ENCODE data around the gene TUBB6.

TUBB6 gene

GRCh38 chr18:12282442-12283039 lies 25.5 kb upstream of the TUBB6 start:
- TF ChIP-seq GATA2 (IDR thresholded peaks at IDR 0.05; ENCODE audit: low read depth, low read length) (no peak), GATA3 (IDR thresholded peaks at IDR 0.05; ENCODE audit: low read depth, low read length) (no peak)

GRCh38 chr18:12283256-12283655 lies 24.8 kb upstream of the TUBB6 start:
- TF ChIP-seq GATA3 (IDR thresholded peaks at IDR 0.05; ENCODE audit: low read depth, low read length), result no peak
- TF ChIP-seq GATA2 (IDR thresholded peaks at IDR 0.05; ENCODE audit: low read depth, low read length), result no peak

GRCh38 chr18:12283666-12284065 lies 24.4 kb upstream of the TUBB6 start:
- TF ChIP-seq GATA3 (IDR thresholded peaks at IDR 0.05; ENCODE audit: low read depth, low read length) (no peak), GATA2 (IDR thresholded peaks at IDR 0.05; ENCODE audit: low read depth, low read length) (peak; percentile 51)

GRCh38 chr18:12287131-12287681 lies 20.8 kb upstream of the TUBB6 start:
- no peak for TF ChIP-seq GATA3 (IDR thresholded peaks at IDR 0.05; ENCODE audit: low read depth, low read length)
- TF ChIP-seq GATA2 (IDR thresholded peaks at IDR 0.05; ENCODE audit: low read depth, low read length), result no peak

- TF ChIP-seq GATA2 (IDR thresholded peaks at IDR 0.05; ENCODE audit: low read depth, low read length), result no peak
- TF ChIP-seq GATA3 (IDR thresholded peaks at IDR 0.05; ENCODE audit: low read depth, low read length), result no peak
Measured at GRCh38 chr18:12287684-12288402, 20.2 kb upstream of the TUBB6 start.

GRCh38 chr18:12288403-12288755 lies 19.7 kb upstream of the TUBB6 start:
- TF ChIP-seq GATA3 (IDR thresholded peaks at IDR 0.05; ENCODE audit: low read depth, low read length) (no peak), GATA2 (IDR thresholded peaks at IDR 0.05; ENCODE audit: low read depth, low read length) (no peak)

- TF ChIP-seq GATA2 (IDR thresholded peaks at IDR 0.05; ENCODE audit: low read depth, low read length) (no peak), GATA3 (IDR thresholded peaks at IDR 0.05; ENCODE audit: low read depth, low read length) (no peak)
Measured at GRCh38 chr18:12290086-12290485, 18.0 kb upstream of the TUBB6 start.

- TF ChIP-seq GATA3 (IDR thresholded peaks at IDR 0.05; ENCODE audit: low read depth, low read length) (no peak), GATA2 (IDR thresholded peaks at IDR 0.05; ENCODE audit: low read depth, low read length) (no peak)
Measured at GRCh38 chr18:12291161-12291560, 16.9 kb upstream of the TUBB6 start.

GRCh38 chr18:12291690-12292089 lies 16.4 kb upstream of the TUBB6 start:
- no peak for TF ChIP-seq GATA3 (IDR thresholded peaks at IDR 0.05; ENCODE audit: low read depth, low read length)
- TF ChIP-seq GATA2 (IDR thresholded peaks at IDR 0.05; ENCODE audit: low read depth, low read length), result no peak

- TF ChIP-seq GATA2 (IDR thresholded peaks at IDR 0.05; ENCODE audit: low read depth, low read length), result no peak
- no peak for TF ChIP-seq GATA3 (IDR thresholded peaks at IDR 0.05; ENCODE audit: low read depth, low read length)
Measured at GRCh38 chr18:12293831-12294230, 14.2 kb upstream of the TUBB6 start.

- TF ChIP-seq GATA2 (IDR thresholded peaks at IDR 0.05; ENCODE audit: low read depth, low read length) (no peak), GATA3 (IDR thresholded peaks at IDR 0.05; ENCODE audit: low read depth, low read length) (no peak)
Measured at GRCh38 chr18:12295389-12296086, 12.5 kb upstream of the TUBB6 start.

GRCh38 chr18:12296087-12296403 lies 12.0 kb upstream of the TUBB6 start:
- TF ChIP-seq GATA3 (IDR thresholded peaks at IDR 0.05; ENCODE audit: low read depth, low read length), result no peak

- TF ChIP-seq GATA2 (IDR thresholded peaks at IDR 0.05; ENCODE audit: low read depth, low read length), result no peak
- no peak for TF ChIP-seq GATA3 (IDR thresholded peaks at IDR 0.05; ENCODE audit: low read depth, low read length)
Measured at GRCh38 chr18:12296457-12296856, 11.6 kb upstream of the TUBB6 start.

GRCh38 chr18:12299862-12300261 lies 8.2 kb upstream of the TUBB6 start:
- no peak for TF ChIP-seq GATA2 (IDR thresholded peaks at IDR 0.05; ENCODE audit: low read depth, low read length)
- no peak for TF ChIP-seq GATA3 (IDR thresholded peaks at IDR 0.05; ENCODE audit: low read depth, low read length)

Data from SH-SY5Y (cell line).